Activated naive CD8-positive, alpha-beta T cell treated with anti-CD3 and anti-CD28 coated beads for 36 hours (primary cell): Measurements from ENCODE around the gene KDM6A. TPM values are rescaled to one million over a fixed set of nuclear protein-coding genes. Genes with fewer than 3 reads are reported as not detected.
"Not testable (repeated sequence)": the region's sequence is repeated elsewhere in the genome, so short reads cannot be mapped to it uniquely, and the experiment has no call there.

ENCODE experiments used
- DNase-seq: peaks from one replicate; pipeline ENCODE4 v3.0.0; 2021
- H3K27ac Mint-ChIP-seq: one replicate; pipeline ENCODE4 v1.8.0; 2022; ENCODE audit warnings: mild to moderate bottlenecking, moderate library complexity, mixed read lengths
- H3K27me3 Mint-ChIP-seq: one replicate; pipeline ENCODE4 v1.8.0; 2022; ENCODE audit warnings: mild to moderate bottlenecking, mixed read lengths
- H3K36me3 Mint-ChIP-seq: one replicate; pipeline ENCODE4 v1.8.0; 2021; ENCODE audit warnings: mild to moderate bottlenecking, mixed read lengths
- H3K4me1 Mint-ChIP-seq: one replicate; pipeline ENCODE4 v1.8.0; 2021; ENCODE audit warnings: mixed read lengths
- H3K4me3 Mint-ChIP-seq: one replicate; pipeline ENCODE4 v1.8.0; 2022; ENCODE audit warnings: mild to moderate bottlenecking, moderate library complexity, mixed read lengths
- H3K9me3 Mint-ChIP-seq: one replicate; pipeline ENCODE4 v1.8.0; 2022; ENCODE audit warnings: mixed read lengths
- total RNA-seq, 2 experiments: library from RNA; stranded (reverse); gene quantifications; one replicate each; pipeline ENCODE4 v1.2.3, GENCODE V29; 2021

The KDM6A gene
- total RNA-seq, 2 experiments from 2014 or later, result 15.8 to 17.4 TPM

- Mint-ChIP-seq H3K4me1 (peaks cover 1% of the 10 kb centered on the region), H3K27ac (peak overlapping the region; percentile 98), H3K36me3 (peaks cover 11% of the 10 kb centered on the region), H3K4me3 (peak overlapping the region; percentile 93), H3K9me3 (peaks cover 3% of the 10 kb centered on the region), H3K27me3 (no peaks in the 10 kb centered on the region)
- no peak for DNase-seq
Measured at GRCh38 chrX:44875185-44875489, 2.1 kb downstream of the KDM6A start.

GRCh38 chrX:44876086-44876485 is 3.1 kb downstream of the KDM6A start:
- Mint-ChIP-seq H3K27me3 (no peaks in the 10 kb centered on the region), H3K27ac (no peak overlapping the region), H3K9me3 (peaks cover 3% of the 10 kb centered on the region), H3K4me3 (peak overlapping the region; percentile 64), H3K36me3 (peaks cover 16% of the 10 kb centered on the region), H3K4me1 (peaks cover 1% of the 10 kb centered on the region)
- no peak for DNase-seq

GRCh38 chrX:44876767-44877166 is 3.8 kb downstream of the KDM6A start:
- H3K4me1 Mint-ChIP-seq, result peaks cover 3% of the 10 kb centered on the region
- no peak overlapping the region for H3K27ac Mint-ChIP-seq

GRCh38 chrX:44878780-44879179 is 5.8 kb downstream of the KDM6A start:
- no peaks in the 10 kb centered on the region for H3K27me3 Mint-ChIP-seq

More at GRCh38 chrX:44876767-44877166, 3.8 kb downstream of the KDM6A start:
- H3K4me3 Mint-ChIP-seq, result no peak overlapping the region
- H3K9me3 Mint-ChIP-seq, result peaks cover 3% of the 10 kb centered on the region
- no peak for DNase-seq
- H3K27me3 Mint-ChIP-seq, result no peaks in the 10 kb centered on the region
- H3K36me3 Mint-ChIP-seq, result peaks cover 17% of the 10 kb centered on the region

GRCh38 chrX:44881549-44881948 is 8.6 kb downstream of the KDM6A start:
- Mint-ChIP-seq H3K9me3 (peaks cover 3% of the 10 kb centered on the region), H3K4me3 (no peak overlapping the region), H3K4me1 (peaks cover 17% of the 10 kb centered on the region), H3K36me3 (peaks cover 12% of the 10 kb centered on the region), H3K27ac (no peak overlapping the region), H3K27me3 (no peaks in the 10 kb centered on the region)
- no peak for DNase-seq

More at GRCh38 chrX:44878780-44879179, 5.8 kb downstream of the KDM6A start:
- H3K27ac Mint-ChIP-seq, result no peak overlapping the region
- H3K36me3 Mint-ChIP-seq, result peaks cover 17% of the 10 kb centered on the region
- peaks cover 3% of the 10 kb centered on the region for H3K9me3 Mint-ChIP-seq
- DNase-seq, result no peak
- peaks cover 8% of the 10 kb centered on the region for H3K4me1 Mint-ChIP-seq
- no peak overlapping the region for H3K4me3 Mint-ChIP-seq

- peaks cover 12% of the 10 kb centered on the region for H3K36me3 Mint-ChIP-seq
- no peaks in the 10 kb centered on the region for H3K27me3 Mint-ChIP-seq
- H3K4me3 Mint-ChIP-seq, result no peak overlapping the region
- peaks cover 3% of the 10 kb centered on the region for H3K9me3 Mint-ChIP-seq
- H3K4me1 Mint-ChIP-seq, result peaks cover 16% of the 10 kb centered on the region
- no peak for DNase-seq
- no peak overlapping the region for H3K27ac Mint-ChIP-seq
Measured at GRCh38 chrX:44882635-44883034, 9.6 kb downstream of the KDM6A start.

GRCh38 chrX:44884944-44885343 is 12.0 kb downstream of the KDM6A start:
- Mint-ChIP-seq H3K9me3 (no peaks in the 10 kb centered on the region), H3K4me3 (no peak overlapping the region), H3K27me3 (no peaks in the 10 kb centered on the region), H3K27ac (no peak overlapping the region), H3K4me1 (peaks cover 16% of the 10 kb centered on the region), H3K36me3 (peaks cover 9% of the 10 kb centered on the region)
- no peak for DNase-seq

- no peak overlapping the region for H3K4me3 Mint-ChIP-seq
- peaks cover 2% of the 10 kb centered on the region for H3K9me3 Mint-ChIP-seq
- no peaks in the 10 kb centered on the region for H3K27me3 Mint-ChIP-seq
- DNase-seq, result no peak
- no peak overlapping the region for H3K27ac Mint-ChIP-seq
- H3K4me1 Mint-ChIP-seq, result peaks cover 7% of the 10 kb centered on the region
- H3K36me3 Mint-ChIP-seq, result peaks cover 13% of the 10 kb centered on the region
Measured at GRCh38 chrX:44889824-44890223, 16.8 kb downstream of the KDM6A start.

- Mint-ChIP-seq H3K36me3 (peaks cover 13% of the 10 kb centered on the region), H3K4me3 (no peak overlapping the region), H3K9me3 (peaks cover 2% of the 10 kb centered on the region), H3K27ac (no peak overlapping the region), H3K27me3 (no peaks in the 10 kb centered on the region), H3K4me1 (peaks cover 5% of the 10 kb centered on the region)
- DNase-seq, result no peak
Measured at GRCh38 chrX:44890247-44890646, 17.3 kb downstream of the KDM6A start.

- not testable (repeated sequence) for H3K4me3 Mint-ChIP-seq, H3K27me3 Mint-ChIP-seq, H3K4me1 Mint-ChIP-seq, H3K9me3 Mint-ChIP-seq, DNase-seq, H3K27ac Mint-ChIP-seq
- H3K36me3 Mint-ChIP-seq, result peaks cover 16% of the 10 kb centered on the region
Measured at GRCh38 chrX:44890687-44891086, 17.7 kb downstream of the KDM6A start.

GRCh38 chrX:44891642-44892041 is 18.7 kb downstream of the KDM6A start:
- no peak overlapping the region for H3K27ac Mint-ChIP-seq
- peaks cover 7% of the 10 kb centered on the region for H3K4me1 Mint-ChIP-seq
- DNase-seq, result no peak
- no peak overlapping the region for H3K4me3 Mint-ChIP-seq
- peaks cover 2% of the 10 kb centered on the region for H3K9me3 Mint-ChIP-seq
- H3K36me3 Mint-ChIP-seq, result peaks cover 21% of the 10 kb centered on the region
- H3K27me3 Mint-ChIP-seq, result no peaks in the 10 kb centered on the region

GRCh38 chrX:44896876-44897186 is 23.8 kb downstream of the KDM6A start:
- Mint-ChIP-seq H3K27ac (no peak overlapping the region), H3K36me3 (peaks cover 28% of the 10 kb centered on the region), H3K4me3 (no peak overlapping the region), H3K4me1 (peaks cover 28% of the 10 kb centered on the region), H3K27me3 (no peaks in the 10 kb centered on the region), H3K9me3 (peaks cover 2% of the 10 kb centered on the region)
- no peak for DNase-seq

- DNase-seq, result no peak
- no peak overlapping the region for H3K4me3 Mint-ChIP-seq
Measured at GRCh38 chrX:44897539-44897938, 24.6 kb downstream of the KDM6A start.

GRCh38 chrX:44898411-44899221 is 25.6 kb downstream of the KDM6A start:
- no peak overlapping the region for H3K4me3 Mint-ChIP-seq
- H3K9me3 Mint-ChIP-seq, result peaks cover 10% of the 10 kb centered on the region
- peaks cover 34% of the 10 kb centered on the region for H3K4me1 Mint-ChIP-seq
- H3K27me3 Mint-ChIP-seq, result no peaks in the 10 kb centered on the region
- peaks cover 36% of the 10 kb centered on the region for H3K36me3 Mint-ChIP-seq
- peak overlapping the region; percentile 62 for H3K27ac Mint-ChIP-seq
- DNase-seq, result no peak

More at GRCh38 chrX:44897539-44897938, 24.6 kb downstream of the KDM6A start:
- H3K9me3 Mint-ChIP-seq, result peaks cover 4% of the 10 kb centered on the region
- H3K4me1 Mint-ChIP-seq, result peaks cover 28% of the 10 kb centered on the region
- no peak overlapping the region for H3K27ac Mint-ChIP-seq
- H3K27me3 Mint-ChIP-seq, result no peaks in the 10 kb centered on the region
- peaks cover 29% of the 10 kb centered on the region for H3K36me3 Mint-ChIP-seq

- H3K27ac Mint-ChIP-seq, result no peak overlapping the region
- no peak for DNase-seq
- H3K4me3 Mint-ChIP-seq, result peak overlapping the region; percentile 52
- H3K9me3 Mint-ChIP-seq, result peaks cover 9% of the 10 kb centered on the region
- peaks cover 34% of the 10 kb centered on the region for H3K36me3 Mint-ChIP-seq
- H3K4me1 Mint-ChIP-seq, result peaks cover 40% of the 10 kb centered on the region
- no peaks in the 10 kb centered on the region for H3K27me3 Mint-ChIP-seq
Measured at GRCh38 chrX:44899946-44900345, 27.0 kb downstream of the KDM6A start.

GRCh38 chrX:44903107-44903506 is 30.1 kb downstream of the KDM6A start:
- Mint-ChIP-seq H3K27ac (peak overlapping the region; percentile 3), H3K9me3 (peaks cover 14% of the 10 kb centered on the region), H3K36me3 (peaks cover 20% of the 10 kb centered on the region), H3K4me1 (peaks cover 46% of the 10 kb centered on the region), H3K4me3 (no peak overlapping the region), H3K27me3 (no peaks in the 10 kb centered on the region)
- DNase-seq, result no peak
